Measurements from ENCODE around the gene STK32B.

The STK32B gene

GRCh38 chr4:5114950-5115349 lies 63.7 kb downstream of the STK32B start:
- H3K9me3 ChIP-seq, result no peaks in the 10 kb centered on the region
- H3K27me3 ChIP-seq, result no peaks in the 10 kb centered on the region
- H3K27ac ChIP-seq, result no peak overlapping the region
- TF ChIP-seq Cebpa-rat (IDR thresholded peaks at IDR 0.05), result no peak
- no peak overlapping the region for H3K4me2 ChIP-seq
- H3K4me3 ChIP-seq, result no peak overlapping the region
- peaks cover 6% of the 10 kb centered on the region; the same call in 1 of the 2 replicates for H4K20me1 ChIP-seq
- H3K36me3 ChIP-seq, result no peaks in the 10 kb centered on the region
- no peaks in the 10 kb centered on the region for H3K4me1 ChIP-seq
- H3K9ac ChIP-seq, result no peak overlapping the region

- no peak overlapping the region for H3K9ac ChIP-seq
- no peak overlapping the region for H3K27ac ChIP-seq
- H3K36me3 ChIP-seq, result no peaks in the 10 kb centered on the region
- H4K20me1 ChIP-seq, result peaks cover 6% of the 10 kb centered on the region; the same call in 1 of the 2 replicates
- H3K27me3 ChIP-seq, result no peaks in the 10 kb centered on the region
- no peaks in the 10 kb centered on the region for H3K9me3 ChIP-seq
- no peaks in the 10 kb centered on the region for H3K4me1 ChIP-seq
- H3K4me2 ChIP-seq, result no peak overlapping the region
- H3K4me3 ChIP-seq, result no peak overlapping the region
- TF ChIP-seq Cebpa-rat (IDR thresholded peaks at IDR 0.05), result no peak
Observed at GRCh38 chr4:5118091-5118786, 67.0 kb downstream of the STK32B start.

GRCh38 chr4:5118994-5119835 lies 67.9 kb downstream of the STK32B start:
- H3K4me1 ChIP-seq, result no peaks in the 10 kb centered on the region
- H3K9me3 ChIP-seq, result no peaks in the 10 kb centered on the region
- H4K20me1 ChIP-seq, result peaks cover 6% of the 10 kb centered on the region; the same call in 1 of the 2 replicates
- TF ChIP-seq Cebpa-rat (IDR thresholded peaks at IDR 0.05), result no peak
- H3K36me3 ChIP-seq, result no peaks in the 10 kb centered on the region
- H3K4me3 ChIP-seq, result no peak overlapping the region
- no peak overlapping the region for H3K27ac ChIP-seq
- H3K27me3 ChIP-seq, result no peaks in the 10 kb centered on the region
- no peak overlapping the region for H3K4me2 ChIP-seq
- H3K9ac ChIP-seq, result no peak overlapping the region

- H3K36me3 ChIP-seq, result no peaks in the 10 kb centered on the region
- H3K9ac ChIP-seq, result no peak overlapping the region
- H3K4me3 ChIP-seq, result no peak overlapping the region
- no peak for TF ChIP-seq Cebpa-rat (IDR thresholded peaks at IDR 0.05)
- H3K9me3 ChIP-seq, result no peaks in the 10 kb centered on the region
- no peak overlapping the region for H3K27ac ChIP-seq
- no peaks in the 10 kb centered on the region for H3K27me3 ChIP-seq
- H4K20me1 ChIP-seq, result peaks cover 6% of the 10 kb centered on the region; the same call in 1 of the 2 replicates
- H3K4me1 ChIP-seq, result no peaks in the 10 kb centered on the region
- H3K4me2 ChIP-seq, result no peak overlapping the region
Observed at GRCh38 chr4:5120067-5120466, 68.8 kb downstream of the STK32B start.

- no peak for TF ChIP-seq Cebpa-rat (IDR thresholded peaks at IDR 0.05)
- Histone ChIP-seq H3K9me3 (no peaks in the 10 kb centered on the region), H3K36me3 (no peaks in the 10 kb centered on the region), H3K4me2 (no peak overlapping the region), H3K27me3 (no peaks in the 10 kb centered on the region), H3K27ac (no peak overlapping the region), H3K4me1 (peaks cover 3% of the 10 kb centered on the region; the same call in 1 of the 2 replicates), H4K20me1 (peaks cover 6% of the 10 kb centered on the region; the same call in 1 of the 2 replicates), H3K9ac (no peak overlapping the region), H3K4me3 (no peak overlapping the region)
Observed at GRCh38 chr4:5120468-5120867, 69.2 kb downstream of the STK32B start.

GRCh38 chr4:5122114-5122513 lies 70.8 kb downstream of the STK32B start:
- H3K4me2 ChIP-seq, result no peak overlapping the region
- H4K20me1 ChIP-seq, result no peaks in the 10 kb centered on the region; the same call in 1 of the 2 replicates
- H3K27ac ChIP-seq, result no peak overlapping the region
- no peak for TF ChIP-seq Cebpa-rat (IDR thresholded peaks at IDR 0.05)
- H3K36me3 ChIP-seq, result no peaks in the 10 kb centered on the region
- peaks cover 8% of the 10 kb centered on the region; the same call in 1 of the 2 replicates for H3K4me1 ChIP-seq
- H3K27me3 ChIP-seq, result no peaks in the 10 kb centered on the region
- H3K9ac ChIP-seq, result no peak overlapping the region
- no peak overlapping the region for H3K4me3 ChIP-seq
- H3K9me3 ChIP-seq, result no peaks in the 10 kb centered on the region

- no peaks in the 10 kb centered on the region for H3K36me3 ChIP-seq
- no peaks in the 10 kb centered on the region for H3K9me3 ChIP-seq
- TF ChIP-seq Cebpa-rat (IDR thresholded peaks at IDR 0.05), result no peak
- no peak overlapping the region for H3K4me2 ChIP-seq
- no peak overlapping the region for H3K4me3 ChIP-seq
- no peak overlapping the region for H3K9ac ChIP-seq
- H3K27me3 ChIP-seq, result no peaks in the 10 kb centered on the region
- H4K20me1 ChIP-seq, result no peaks in the 10 kb centered on the region
- peaks cover 19% of the 10 kb centered on the region for H3K4me1 ChIP-seq
- no peak overlapping the region for H3K27ac ChIP-seq
Observed at GRCh38 chr4:5124876-5125275, 73.6 kb downstream of the STK32B start.

GRCh38 chr4:5125321-5125720 lies 74.0 kb downstream of the STK32B start:
- no peak for TF ChIP-seq Cebpa-rat (IDR thresholded peaks at IDR 0.05)

GRCh38 chr4:5126231-5126630 lies 75.0 kb downstream of the STK32B start:
- Histone ChIP-seq H3K27me3 (no peaks in the 10 kb centered on the region), H4K20me1 (no peaks in the 10 kb centered on the region), H3K9ac (no peak overlapping the region), H3K27ac (no peak overlapping the region), H3K9me3 (peaks cover 4% of the 10 kb centered on the region; the same call in 1 of the 2 replicates), H3K4me2 (no peak overlapping the region), H3K4me1 (peaks cover 19% of the 10 kb centered on the region), H3K36me3 (no peaks in the 10 kb centered on the region), H3K4me3 (no peak overlapping the region)
- TF ChIP-seq Cebpa-rat (IDR thresholded peaks at IDR 0.05), result no peak

More at GRCh38 chr4:5125321-5125720, 74.0 kb downstream of the STK32B start:
- H3K27ac ChIP-seq, result no peak overlapping the region
- no peak overlapping the region for H3K4me3 ChIP-seq
- no peaks in the 10 kb centered on the region for H3K9me3 ChIP-seq
- no peaks in the 10 kb centered on the region for H3K36me3 ChIP-seq
- no peaks in the 10 kb centered on the region for H4K20me1 ChIP-seq
- H3K27me3 ChIP-seq, result no peaks in the 10 kb centered on the region
- H3K9ac ChIP-seq, result no peak overlapping the region
- H3K4me2 ChIP-seq, result no peak overlapping the region
- H3K4me1 ChIP-seq, result peaks cover 19% of the 10 kb centered on the region

GRCh38 chr4:5126857-5127256 lies 75.6 kb downstream of the STK32B start:
- Histone ChIP-seq H3K27me3 (no peaks in the 10 kb centered on the region), H3K4me2 (peak overlapping the region; percentile 35; the same call in 1 of the 2 replicates), H3K36me3 (no peaks in the 10 kb centered on the region), H3K4me3 (no peak overlapping the region), H3K9ac (no peak overlapping the region), H3K4me1 (peaks cover 19% of the 10 kb centered on the region), H3K27ac (no peak overlapping the region), H3K9me3 (peaks cover 10% of the 10 kb centered on the region; the same call in 1 of the 2 replicates), H4K20me1 (no peaks in the 10 kb centered on the region)
- no peak for TF ChIP-seq Cebpa-rat (IDR thresholded peaks at IDR 0.05)
